ENCODE results near the gene RALGPS1. TPM values are rescaled to one million over a fixed set of nuclear protein-coding genes. Genes with fewer than 3 reads are reported as not detected.

The RALGPS1 gene
- total and polyA plus RNA-seq, 2 of the 8 experiments (the other 6 are each of a cell fraction or from before 2014, with no cell fraction given): 20.0 to 23.5 TPM

DNA sequence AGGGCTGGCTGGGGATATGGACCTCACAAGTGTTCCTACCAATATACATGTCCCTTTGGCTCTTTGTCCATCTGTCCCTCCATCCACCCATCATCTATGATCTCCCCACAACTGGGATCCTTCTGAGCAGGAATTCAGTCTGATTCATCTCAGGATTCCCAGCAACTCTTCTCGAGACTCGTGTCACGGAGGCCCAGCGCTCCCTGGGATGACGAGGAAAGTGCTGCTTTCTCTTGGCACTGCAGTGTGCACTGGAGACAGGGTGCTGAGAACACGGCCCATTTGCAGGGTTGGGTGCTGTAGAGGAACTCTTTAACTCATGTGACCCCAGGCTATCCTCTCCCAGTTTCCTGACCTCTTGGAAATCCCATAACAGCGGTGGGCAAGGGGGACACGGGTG is 135.0 kb downstream of the RALGPS1 start:
- Histone ChIP-seq H3K79me1 (ENCODE audit: low read depth, low read length) (no peaks in the 10 kb centered on the region), H3K18ac (ENCODE audit: extremely low read depth, low read length) (no peak overlapping the region), H3K79me2 (ENCODE audit: control insufficient read depth in 1 of 2, insufficient read depth in 2 of 2, low read length in 2 of 2) (no peaks in the 10 kb centered on the region), H3K23ac (ENCODE audit: insufficient read length) (no peak overlapping the region), H4K91ac (replicated peaks; ENCODE audit: insufficient read length, low read length) (no peak overlapping the region), H3K23me2 (ENCODE audit: low read depth, low read length) (no peaks in the 10 kb centered on the region), H3K4ac (replicated peaks; ENCODE audit: insufficient read length, low read depth, low read length) (no peak overlapping the region), H3K36me3 (ENCODE audit: control insufficient read depth in 2 of 4, insufficient read depth in 4 of 4, low read length in 3 of 4) (no peaks in the 10 kb centered on the region), H4K8ac (ENCODE audit: extremely low read depth, insufficient read depth, low read length) (no peak overlapping the region), H3K4me2 (ENCODE audit: insufficient read depth in 1 of 2, low read depth in 2 of 2, low read length in 2 of 2) (no peak overlapping the region), H3K14ac (ENCODE audit: insufficient read length) (no peak overlapping the region), H2BK15ac (ENCODE audit: low read length) (no peak overlapping the region), H4K5ac (ENCODE audit: insufficient read length, low read depth, low read length) (no peak overlapping the region), H2BK12ac (ENCODE audit: low read depth, low read length) (no peak overlapping the region), H2BK120ac (replicated peaks; ENCODE audit: low read depth, low read length) (no peak overlapping the region), H3K27ac (ENCODE audit: low read depth, low read length) (no peak overlapping the region), H3K4me1 (replicated peaks in 1 of 4; ENCODE audit: control insufficient read depth in 3 of 4, insufficient read depth in 4 of 4, low read length in 3 of 4) (no peaks in the 10 kb centered on the region), H2BK20ac (ENCODE audit: low read length) (no peak overlapping the region), H2BK5ac (ENCODE audit: low read depth, low read length) (no peak overlapping the region), H2AFZ (ENCODE audit: low read length) (no peak overlapping the region), H3K9ac (replicated peaks in 1 of 4; ENCODE audit: extremely low read depth in 1 of 4, low read depth in 3 of 4, low read length in 3 of 4) (no peak overlapping the region), H3K4me3 (ENCODE audit: extremely low read depth in 1 of 4, insufficient read depth in 2 of 4, low read depth in 3 of 4, low read length in 4 of 4) (no peak overlapping the region), H2AK5ac (ENCODE audit: low read depth, low read length) (no peak overlapping the region), H3K56ac (replicated peaks; ENCODE audit: insufficient read length, low read depth, low read length) (no peak overlapping the region), H3K27me3 (replicated peaks in 1 of 4; ENCODE audit: control insufficient read depth in 3 of 4, extremely low read depth in 1 of 4, insufficient read depth in 3 of 4, low read length in 3 of 4) (no peaks in the 10 kb centered on the region), H4K20me1 (replicated peaks in 1 of 2; ENCODE audit: control insufficient read depth in 1 of 2, insufficient read depth in 2 of 2, low read length in 2 of 2) (peaks cover 2% of the 10 kb centered on the region in 2 experiments), H3K9me3 (ENCODE audit: insufficient read depth in 2 of 2, low read depth in 1 of 2, low read length in 1 of 2) (no peaks in the 10 kb centered on the region)
- ChIA-PET CTCF (ENCODE audit: partially characterized antibody) (interaction anchor here (1.5 kb wide), 1 partner anchor 8 kb away, joined by 3 read pairs; no protein-coding TSS in a partner anchor), POLR2A (ENCODE audit: partially characterized antibody) (interaction anchor here (0.5 kb wide), 1 partner anchor 395 kb away, joined by 3 read pairs; no protein-coding TSS in a partner anchor)
- FAIRE-seq: no peak
- DNase-seq (ENCODE audit: low read depth in 1 of 2, low spot score in 2 of 2): no peak
- 91% methylated on average over 8 of the region's 8 CpGs; no CpG with 5 or more reads in 1 of the 2 experiments for WGBS, 2 experiments (ENCODE audit: extremely low coverage in 1 of 2, insufficient coverage in 1 of 2, insufficient read length in 1 of 2, insufficient replicate concordance in 2 of 2, low coverage in 1 of 2, low lambda C conversion rate in 2 of 2, missing lambda C conversion rate in 1 of 2)
- TF ChIP-seq POU5F1 (IDR thresholded peaks at IDR 0.05; ENCODE audit: low read depth, low read length) (no peak), EGR1 (IDR thresholded peaks at IDR 0.05; ENCODE audit: borderline replicate concordance, low read depth, low read length) (no peak), KDM1A (IDR thresholded peaks at IDR 0.05; ENCODE audit: borderline replicate concordance, low read length) (no peak), TCF12 (IDR thresholded peaks at IDR 0.05; ENCODE audit: low read depth, low read length) (no peak), CREB1 (IDR thresholded peaks at IDR 0.05) (no peak), SP4 (IDR thresholded peaks at IDR 0.05; ENCODE audit: low read length) (no peak), SIN3A (conservative IDR thresholded peaks at IDR 0.05 in 1 of 2, IDR thresholded peaks at IDR 0.05 in 1 of 2; ENCODE audit: low read depth in 1 of 2, low read length in 2 of 2) (no peak), RXRA (IDR thresholded peaks at IDR 0.05; ENCODE audit: insufficient read depth, low read depth, low read length) (no peak), EZH2 (IDR thresholded peaks at IDR 0.05; ENCODE audit: low read depth, low read length, severe bottlenecking) (no peak), TEAD4 (IDR thresholded peaks at IDR 0.05; ENCODE audit: low read depth, low read length) (no peak), SP1 (IDR thresholded peaks at IDR 0.05; ENCODE audit: low read depth, low read length) (no peak), ZNF274 (IDR thresholded peaks at IDR 0.05; ENCODE audit: borderline replicate concordance, extremely low read depth, low read length) (no peak)
- TF ChIP-seq, protein P1, sequence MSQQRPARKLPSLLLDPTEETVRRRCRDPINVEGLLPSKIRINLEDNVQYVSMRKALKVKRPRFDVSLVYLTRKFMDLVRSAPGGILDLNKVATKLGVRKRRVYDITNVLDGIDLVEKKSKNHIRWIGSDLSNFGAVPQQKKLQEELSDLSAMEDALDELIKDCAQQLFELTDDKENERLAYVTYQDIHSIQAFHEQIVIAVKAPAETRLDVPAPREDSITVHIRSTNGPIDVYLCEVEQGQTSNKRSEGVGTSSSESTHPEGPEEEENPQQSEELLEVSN (IDR thresholded peaks at IDR 0.05): no peak
- TF ChIP-seq, protein P2, sequence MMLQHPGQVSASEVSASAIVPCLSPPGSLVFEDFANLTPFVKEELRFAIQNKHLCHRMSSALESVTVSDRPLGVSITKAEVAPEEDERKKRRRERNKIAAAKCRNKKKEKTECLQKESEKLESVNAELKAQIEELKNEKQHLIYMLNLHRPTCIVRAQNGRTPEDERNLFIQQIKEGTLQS (IDR thresholded peaks at IDR 0.05; ENCODE audit: insufficient read depth, low read depth, low read length): no peak

Measured in H1 (cell line).